Neural progenitor cell (in vitro differentiated cells): Measurements from ENCODE around the gene AXDND1. TPM values are rescaled to one million over a fixed set of nuclear protein-coding genes. Genes with fewer than 3 reads are reported as not detected.

ENCODE experiments used
- DNase-seq: peaks from one replicate; pipeline ENCODE4 v3.0.0-alpha.2; 2016; ENCODE audit warnings: low spot score
- H2AFZ ChIP-seq: fragments of 200-600 bp; sonication (generic); replicated peaks from 2 replicates; pipeline ENCODE4 v1.6.1; 2016; ENCODE audit warnings: antibody characterized with exemption
- H3F3A ChIP-seq: fragments of 200-600 bp; sonication (generic); 2 replicates; pipeline ENCODE4 v1.6.1; 2016; ENCODE audit warnings: antibody characterized with exemption, low read depth
- H3K27ac ChIP-seq: fragments of 200-600 bp; sonication (generic); 2 replicates; pipeline ENCODE4 v1.5.1; 2016; ENCODE audit warnings: mild to moderate bottlenecking
- H3K27me3 ChIP-seq: fragments of 200-600 bp; sonication (generic); 2 replicates; pipeline ENCODE4 v1.6.1; 2016; ENCODE audit warnings: mild to moderate bottlenecking, moderate library complexity
- H3K36me3 ChIP-seq: fragments of 200-600 bp; sonication (generic); 2 replicates; pipeline ENCODE4 v1.5.1; 2016
- H3K4me1 ChIP-seq: fragments of 200-600 bp; sonication (generic); 2 replicates; pipeline ENCODE4 v1.6.1; 2016; ENCODE audit warnings: mixed run types
- H3K4me2 ChIP-seq: fragments of 200-600 bp; sonication (generic); 2 replicates; pipeline ENCODE4 v1.6.1; 2016
- H3K4me3 ChIP-seq: fragments of 200-600 bp; sonication (generic); 2 replicates; pipeline ENCODE4 v1.5.1; 2016
- H3K79me2 ChIP-seq: fragments of 200-600 bp; sonication (generic); 2 replicates; pipeline ENCODE4 v1.6.1; 2016; ENCODE audit warnings: low read depth
- H3K9ac ChIP-seq: fragments of 200-600 bp; sonication (generic); 2 replicates; pipeline ENCODE4 v1.6.1; 2016
- H3K9me3 ChIP-seq: fragments of 200-600 bp; sonication (generic); 2 replicates; pipeline ENCODE4 v1.5.1; 2016; ENCODE audit warnings: low read depth
- H4K20me1 ChIP-seq: fragments of 200-600 bp; sonication (generic); 2 replicates; pipeline ENCODE4 v1.6.1; 2016; ENCODE audit warnings: low read depth
- H3K27ac Mint-ChIP-seq: 3 replicates; pipeline ENCODE4 v1.8.0; 2021; ENCODE audit warnings: mixed read lengths
- H3K27me3 Mint-ChIP-seq: 2 replicates; pipeline ENCODE4 v1.8.0; 2022; ENCODE audit warnings: low read depth, mild to moderate bottlenecking, inconsistent platforms, moderate library complexity, mixed read lengths; ENCODE audit not compliant: insufficient read depth
- H3K36me3 Mint-ChIP-seq: 3 replicates; pipeline ENCODE4 v1.8.0; 2021; ENCODE audit warnings: mixed read lengths
- H3K4me1 Mint-ChIP-seq: 3 replicates; pipeline ENCODE4 v1.8.0; 2021; ENCODE audit warnings: mixed read lengths
- H3K4me3 Mint-ChIP-seq: 3 replicates; pipeline ENCODE4 v1.8.0; 2021; ENCODE audit warnings: mild to moderate bottlenecking, moderate library complexity, mixed read lengths
- H3K9me3 Mint-ChIP-seq: 3 replicates; pipeline ENCODE4 v1.8.0; 2020; ENCODE audit warnings: mixed read lengths
- CTCF ChIP-seq: fragments of 200-600 bp; sonication (generic); IDR thresholded peaks from 2 replicates; pipeline ENCODE4 v1.5.1; 2017; ENCODE audit warnings: antibody characterized with exemption, mild to moderate bottlenecking
- EZH2 ChIP-seq: fragments of 200-600 bp; sonication (generic); IDR thresholded peaks from 2 replicates; pipeline ENCODE4 v1.6.1; 2017; ENCODE audit warnings: antibody characterized with exemption, mild to moderate bottlenecking, moderate library complexity
- EZH2phosphoT487 ChIP-seq: fragments of 200-600 bp; sonication (generic); IDR thresholded peaks from 2 replicates; pipeline ENCODE4 v1.6.1; 2017; ENCODE audit warnings: antibody characterized with exemption
- total RNA-seq: library from RNA; depleted of rRNA; stranded (reverse); fragments of >200 nt; gene quantifications from 2 replicates; pipeline ENCODE4 v1.2.3, GENCODE V29; 2015; ENCODE audit warnings: low replicate concordance

AXDND1 gene
- total RNA-seq, 1 donor from 2014 or later, result 0.30 TPM

GRCh38 chr1:179376223-179376622, 10.5 kb downstream of the AXDND1 start:
- H3K27me3 Mint-ChIP-seq, result peaks cover 2% of the 10 kb centered on the region

GRCh38 chr1:179380299-179380698, 14.5 kb downstream of the AXDND1 start:
- TF ChIP-seq EZH2, result no peak
- no peak for TF ChIP-seq EZH2phosphoT487
- no peak for TF ChIP-seq CTCF
- no peaks in the 10 kb centered on the region for H4K20me1 ChIP-seq
- Mint-ChIP-seq H3K27ac (no peak overlapping the region), H3K9me3 (no peaks in the 10 kb centered on the region), H3K4me3 (no peak overlapping the region), H3K4me1 (no peaks in the 10 kb centered on the region), H3K27me3 (peaks cover 2% of the 10 kb centered on the region), H3K36me3 (no peaks in the 10 kb centered on the region)
- no peaks in the 10 kb centered on the region for H3K4me1 ChIP-seq
- no peaks in the 10 kb centered on the region for H3K79me2 ChIP-seq
- no peaks in the 10 kb centered on the region for H3K9me3 ChIP-seq
- no peak for DNase-seq
- no peak overlapping the region for H2AFZ ChIP-seq
- no peak overlapping the region for H3K27ac ChIP-seq
- H3K9ac ChIP-seq, result no peak overlapping the region
- H3K4me3 ChIP-seq, result no peak overlapping the region
- H3K27me3 ChIP-seq, result no peaks in the 10 kb centered on the region
- no peaks in the 10 kb centered on the region for H3K36me3 ChIP-seq
- no peak overlapping the region for H3K4me2 ChIP-seq
- H3F3A ChIP-seq, result no peaks in the 10 kb centered on the region

More at GRCh38 chr1:179376223-179376622, 10.5 kb downstream of the AXDND1 start:
- H3K27ac Mint-ChIP-seq, result no peak overlapping the region
- no peak overlapping the region for H3K4me3 Mint-ChIP-seq
- no peak for TF ChIP-seq EZH2
- TF ChIP-seq CTCF, result no peak
- TF ChIP-seq EZH2phosphoT487, result no peak
- H3K9me3 ChIP-seq, result no peaks in the 10 kb centered on the region
- H3K9me3 Mint-ChIP-seq, result no peaks in the 10 kb centered on the region
- no peaks in the 10 kb centered on the region for H3K27me3 ChIP-seq
- no peak overlapping the region for H3K4me3 ChIP-seq
- no peak overlapping the region for H3K4me2 ChIP-seq
- no peaks in the 10 kb centered on the region for H3K36me3 Mint-ChIP-seq
- no peak for DNase-seq
- H3F3A ChIP-seq, result no peaks in the 10 kb centered on the region
- no peak overlapping the region for H3K9ac ChIP-seq
- no peak overlapping the region for H2AFZ ChIP-seq
- H3K79me2 ChIP-seq, result no peaks in the 10 kb centered on the region
- no peaks in the 10 kb centered on the region for H3K36me3 ChIP-seq
- no peaks in the 10 kb centered on the region for H3K4me1 ChIP-seq
- H3K27ac ChIP-seq, result no peak overlapping the region
- H3K4me1 Mint-ChIP-seq, result no peaks in the 10 kb centered on the region
- no peaks in the 10 kb centered on the region for H4K20me1 ChIP-seq

- Mint-ChIP-seq H3K27me3 (peaks cover 2% of the 10 kb centered on the region), H3K9me3 (no peaks in the 10 kb centered on the region), H3K27ac (no peak overlapping the region), H3K4me3 (no peak overlapping the region), H3K36me3 (no peaks in the 10 kb centered on the region), H3K4me1 (no peaks in the 10 kb centered on the region)
- no peaks in the 10 kb centered on the region for H3F3A ChIP-seq
- H3K4me2 ChIP-seq, result no peak overlapping the region
- H2AFZ ChIP-seq, result no peak overlapping the region
- no peak overlapping the region for H3K27ac ChIP-seq
- no peaks in the 10 kb centered on the region for H3K36me3 ChIP-seq
- TF ChIP-seq EZH2, result no peak
- no peak for TF ChIP-seq CTCF
- no peak for TF ChIP-seq EZH2phosphoT487
- no peaks in the 10 kb centered on the region for H3K79me2 ChIP-seq
- no peaks in the 10 kb centered on the region for H4K20me1 ChIP-seq
- no peaks in the 10 kb centered on the region for H3K4me1 ChIP-seq
- no peak for DNase-seq
- H3K27me3 ChIP-seq, result no peaks in the 10 kb centered on the region
- H3K9me3 ChIP-seq, result no peaks in the 10 kb centered on the region
- H3K9ac ChIP-seq, result no peak overlapping the region
- H3K4me3 ChIP-seq, result no peak overlapping the region
Observed at GRCh38 chr1:179384027-179384426, 18.3 kb downstream of the AXDND1 start.
